Neutrophil (primary cell): ENCODE results near the gene DEPDC5.
"Not testable (repeated sequence)": the region's sequence is repeated elsewhere in the genome, so short reads cannot be mapped to it uniquely, and the experiment has no call there.

Experiments used
- H3K27ac ChIP-seq: fragments of 200-600 bp; sonication (generic); 2 replicates; pipeline ENCODE4 v1.5.1; 2016; ENCODE audit warnings: mild to moderate bottlenecking, moderate library complexity
- H3K27me3 ChIP-seq: fragments of 200-600 bp; sonication (generic); 2 replicates; pipeline ENCODE4 v1.6.0; 2016; ENCODE audit warnings: mild to moderate bottlenecking
- H3K36me3 ChIP-seq: fragments of 200-600 bp; sonication (generic); 2 replicates; pipeline ENCODE4 v1.5.1; 2017
- H3K4me1 ChIP-seq, 2 experiments: fragments of 200-600 bp in 1 of 2; sonication (generic) in 1 of 2; 1 replicate in 1 of 2; 2 replicates in 1 of 2; pipeline versions ENCODE4 v1.5.1 to v1.6.1; 2013 to 2016; ENCODE audit warnings: low read depth in 1 of 2, low read length in 1 of 2, mild to moderate bottlenecking in 1 of 2, moderate library complexity in 1 of 2; ENCODE audit not compliant: control insufficient read depth in 1 of 2, insufficient read depth in 1 of 2
- H3K4me3 ChIP-seq, 2 experiments: fragments of 200-600 bp in 1 of 2; sonication (generic) in 1 of 2; 1 replicate in 1 of 2; 2 replicates in 1 of 2; pipeline ENCODE4 v1.5.1; 2013 to 2016; ENCODE audit warnings: low read depth in 1 of 2, low read length in 1 of 2, mild to moderate bottlenecking in 1 of 2, moderate library complexity in 1 of 2
- H3K9me3 ChIP-seq: fragments of 200-600 bp; sonication (generic); 2 replicates; pipeline ENCODE4 v1.5.1; 2016
- TF ChIP-seq, protein P1 (sequence below): fragments of 200-600 bp; sonication (generic); IDR thresholded peaks from 2 replicates; pipeline ENCODE4 v1.5.1; 2016; ENCODE audit warnings: antibody characterized with exemption

Gene DEPDC5

DNA sequence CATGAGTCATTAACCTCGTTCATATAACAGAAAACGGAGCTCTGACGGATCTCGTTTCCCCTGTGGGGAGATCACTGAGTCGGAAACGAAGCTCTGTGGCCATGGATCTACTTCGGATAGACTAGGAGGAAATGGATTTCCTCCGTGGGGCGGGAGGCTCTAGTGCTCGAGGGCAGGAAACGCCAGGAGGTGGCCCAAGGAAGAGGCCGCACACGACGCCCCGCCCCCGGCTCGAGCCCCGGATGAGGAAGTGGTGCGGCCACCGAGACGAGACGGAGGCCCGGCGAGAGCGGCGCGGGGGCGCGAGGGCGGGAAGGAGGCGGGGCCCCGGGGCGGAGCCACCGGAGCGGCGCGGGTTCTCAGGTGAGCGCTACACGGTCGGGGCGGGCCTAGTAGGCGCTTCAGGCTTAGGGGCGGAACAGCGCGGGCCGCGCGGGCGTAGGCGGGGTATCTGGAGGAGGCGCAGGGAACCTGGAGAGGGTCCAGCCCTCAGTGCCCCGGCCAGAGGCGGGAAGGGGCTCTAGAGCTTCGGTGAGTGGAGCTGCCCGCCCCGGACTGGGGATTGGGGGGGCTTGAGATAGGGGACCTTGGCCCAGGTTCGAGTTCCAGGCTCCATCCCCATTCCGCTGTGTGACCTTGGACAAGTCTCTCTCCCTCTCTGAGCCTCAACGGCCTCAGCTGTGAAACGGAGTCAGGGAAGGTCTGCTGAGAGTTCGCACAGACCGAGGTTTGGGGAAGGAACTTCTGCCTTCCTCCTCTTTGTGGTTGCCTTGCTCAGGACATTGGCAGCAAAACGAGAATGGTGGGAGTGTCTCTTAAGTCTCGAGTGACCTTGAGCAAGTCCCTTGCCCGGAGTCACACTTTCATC, at the start of gene DEPDC5:
DEPDC5 (plus strand) TSS at position 386 of the 868 bp plus-strand sequence. CDS start 903 bp downstream, outside the sequence.
- peak within 1 kb of the TSS; percentile 96 for H3K27ac ChIP-seq
- H3K27me3 ChIP-seq = no peaks in the 10 kb centered on the region
- H3K36me3 ChIP-seq = peaks cover 12% of the 10 kb centered on the region
- no peaks in the 10 kb centered on the region for H3K9me3 ChIP-seq
- H3K4me3 ChIP-seq = peak within 1 kb of the TSS; percentile 81 to 85
- peaks cover 44 to 45% of the 10 kb centered on the region in 2 experiments for H3K4me1 ChIP-seq
- TF ChIP-seq, protein P1, sequence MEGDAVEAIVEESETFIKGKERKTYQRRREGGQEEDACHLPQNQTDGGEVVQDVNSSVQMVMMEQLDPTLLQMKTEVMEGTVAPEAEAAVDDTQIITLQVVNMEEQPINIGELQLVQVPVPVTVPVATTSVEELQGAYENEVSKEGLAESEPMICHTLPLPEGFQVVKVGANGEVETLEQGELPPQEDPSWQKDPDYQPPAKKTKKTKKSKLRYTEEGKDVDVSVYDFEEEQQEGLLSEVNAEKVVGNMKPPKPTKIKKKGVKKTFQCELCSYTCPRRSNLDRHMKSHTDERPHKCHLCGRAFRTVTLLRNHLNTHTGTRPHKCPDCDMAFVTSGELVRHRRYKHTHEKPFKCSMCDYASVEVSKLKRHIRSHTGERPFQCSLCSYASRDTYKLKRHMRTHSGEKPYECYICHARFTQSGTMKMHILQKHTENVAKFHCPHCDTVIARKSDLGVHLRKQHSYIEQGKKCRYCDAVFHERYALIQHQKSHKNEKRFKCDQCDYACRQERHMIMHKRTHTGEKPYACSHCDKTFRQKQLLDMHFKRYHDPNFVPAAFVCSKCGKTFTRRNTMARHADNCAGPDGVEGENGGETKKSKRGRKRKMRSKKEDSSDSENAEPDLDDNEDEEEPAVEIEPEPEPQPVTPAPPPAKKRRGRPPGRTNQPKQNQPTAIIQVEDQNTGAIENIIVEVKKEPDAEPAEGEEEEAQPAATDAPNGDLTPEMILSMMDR = peak; percentile 57

DNA sequence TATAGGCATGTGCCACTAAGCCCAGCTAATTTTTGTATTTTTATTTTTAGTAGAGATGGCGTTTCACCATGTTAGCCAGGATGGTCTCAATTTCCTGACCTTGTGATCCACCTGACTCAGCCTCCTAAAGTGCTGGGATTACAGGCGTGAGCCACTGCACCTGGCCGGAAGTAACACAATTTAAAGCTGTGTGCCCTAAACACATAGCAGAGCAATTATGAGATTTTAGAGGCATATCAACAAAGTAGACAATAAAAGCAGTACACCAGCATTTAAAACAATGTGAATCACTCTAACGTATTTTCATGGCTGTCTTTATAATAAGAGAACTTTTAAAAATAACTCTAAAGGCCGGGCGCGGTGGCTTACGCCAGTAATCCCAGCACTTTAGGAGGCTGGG, 46.3 kb upstream of the DEPDC5 start:
- no peaks in the 10 kb centered on the region for H3K4me1 ChIP-seq
- no peaks in the 10 kb centered on the region for H3K27me3 ChIP-seq
- no peak overlapping the region for H3K4me3 ChIP-seq
- H3K36me3 ChIP-seq = peaks cover 66% of the 10 kb centered on the region
- TF ChIP-seq, protein P1 = no peak
- no peaks in the 10 kb centered on the region for H3K9me3 ChIP-seq
- no peak overlapping the region for H3K27ac ChIP-seq

DNA sequence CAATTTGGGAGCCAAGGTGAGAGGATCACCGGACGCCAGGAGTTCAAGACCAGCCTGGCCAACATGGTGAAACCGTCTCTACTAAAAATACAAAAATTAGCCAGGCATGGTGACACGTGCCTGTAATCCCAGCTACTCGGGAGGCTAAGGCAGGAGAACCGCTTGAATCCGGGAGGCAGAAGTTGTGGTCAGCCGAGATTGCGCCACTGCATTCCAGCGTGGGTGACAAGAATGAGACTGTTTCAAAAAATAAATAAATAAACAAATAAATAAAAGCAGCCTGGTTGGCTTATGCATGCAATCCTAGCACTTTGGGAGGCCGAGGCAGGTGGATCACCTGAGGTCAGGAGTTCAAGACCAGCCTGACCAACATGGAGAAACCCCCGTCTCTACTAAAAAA, 42.6 kb upstream of the DEPDC5 start:
- not testable (repeated sequence) for H3K4me1 ChIP-seq, H3K4me3 ChIP-seq, H3K27me3 ChIP-seq, H3K9me3 ChIP-seq
- peaks cover 65% of the 10 kb centered on the region for H3K36me3 ChIP-seq
- H3K27ac ChIP-seq = peak overlapping the region; percentile 26

DNA sequence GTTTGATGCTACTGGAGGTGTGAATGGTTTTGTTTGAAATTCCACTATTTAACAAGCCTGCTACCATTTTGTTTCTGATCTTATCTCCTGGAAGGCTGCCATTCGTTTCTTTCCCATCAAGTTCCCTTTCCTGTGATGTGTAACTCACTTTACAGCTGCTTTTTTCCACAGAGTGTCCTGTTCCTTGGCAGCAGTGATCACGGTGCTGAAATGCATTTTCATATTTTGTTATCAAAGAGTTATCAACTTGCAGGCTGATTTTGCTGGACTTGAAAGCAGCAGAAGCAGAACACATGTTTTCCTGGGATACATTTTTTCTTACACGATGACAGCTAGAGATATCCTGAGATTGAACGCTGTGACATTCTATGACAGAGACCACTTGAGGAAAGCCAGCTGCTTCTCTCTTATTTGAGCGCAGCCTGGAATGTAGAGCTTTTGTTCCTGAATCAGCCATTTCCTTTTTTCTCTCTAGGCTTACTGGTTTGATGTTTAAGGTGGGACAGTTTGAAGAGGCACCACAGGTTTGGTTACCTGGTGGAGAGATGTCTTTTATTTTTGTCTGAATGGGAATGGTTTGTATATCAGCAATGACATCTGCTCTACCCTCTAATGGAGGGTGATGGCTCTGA, 38.6 kb upstream of the DEPDC5 start:
- TF ChIP-seq, protein P1 = no peak
- H3K4me3 ChIP-seq = no peak overlapping the region
- H3K36me3 ChIP-seq = peaks cover 71% of the 10 kb centered on the region
- no peaks in the 10 kb centered on the region for H3K27me3 ChIP-seq
- no peak overlapping the region for H3K27ac ChIP-seq
- H3K4me1 ChIP-seq = no peaks in the 10 kb centered on the region
- H3K9me3 ChIP-seq = no peaks in the 10 kb centered on the region

DNA sequence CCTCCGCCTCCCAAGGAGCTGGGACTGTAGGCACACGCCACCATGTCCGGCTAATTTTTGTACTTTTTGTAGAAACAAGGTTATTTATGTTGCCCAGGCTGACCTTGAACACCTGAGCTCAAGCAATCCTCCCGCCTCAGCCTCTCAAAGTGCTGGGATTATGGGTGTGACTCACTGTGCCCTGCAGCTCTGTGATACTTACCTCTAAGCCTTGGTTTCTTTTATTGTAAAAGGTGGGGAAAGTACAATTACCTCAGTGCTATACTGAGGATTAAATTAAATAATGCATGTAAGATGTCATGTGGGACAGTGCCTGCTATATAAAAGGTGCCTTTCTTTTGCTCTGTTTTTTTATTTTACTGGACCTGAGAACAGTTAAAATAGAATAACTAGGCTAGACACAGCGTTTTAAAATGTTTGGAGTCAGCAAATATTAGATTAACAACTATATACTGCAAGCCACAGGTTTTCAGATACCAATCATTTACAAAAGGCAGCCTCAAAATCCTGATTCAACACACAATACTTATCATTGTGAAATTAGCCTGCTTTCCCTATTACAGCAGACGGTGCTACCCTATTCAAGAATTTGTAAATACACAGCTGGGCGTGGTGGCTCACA, 33.9 kb upstream of the DEPDC5 start:
- no peak overlapping the region for H3K27ac ChIP-seq
- no peak overlapping the region for H3K4me3 ChIP-seq
- H3K4me1 ChIP-seq = no peaks in the 10 kb centered on the region
- peaks cover 82% of the 10 kb centered on the region for H3K36me3 ChIP-seq
- no peaks in the 10 kb centered on the region for H3K9me3 ChIP-seq
- no peaks in the 10 kb centered on the region for H3K27me3 ChIP-seq
- TF ChIP-seq, protein P1 = no peak
